ENCODE results near the gene MINDY4B.

- TF ChIP-seq, protein P1, sequence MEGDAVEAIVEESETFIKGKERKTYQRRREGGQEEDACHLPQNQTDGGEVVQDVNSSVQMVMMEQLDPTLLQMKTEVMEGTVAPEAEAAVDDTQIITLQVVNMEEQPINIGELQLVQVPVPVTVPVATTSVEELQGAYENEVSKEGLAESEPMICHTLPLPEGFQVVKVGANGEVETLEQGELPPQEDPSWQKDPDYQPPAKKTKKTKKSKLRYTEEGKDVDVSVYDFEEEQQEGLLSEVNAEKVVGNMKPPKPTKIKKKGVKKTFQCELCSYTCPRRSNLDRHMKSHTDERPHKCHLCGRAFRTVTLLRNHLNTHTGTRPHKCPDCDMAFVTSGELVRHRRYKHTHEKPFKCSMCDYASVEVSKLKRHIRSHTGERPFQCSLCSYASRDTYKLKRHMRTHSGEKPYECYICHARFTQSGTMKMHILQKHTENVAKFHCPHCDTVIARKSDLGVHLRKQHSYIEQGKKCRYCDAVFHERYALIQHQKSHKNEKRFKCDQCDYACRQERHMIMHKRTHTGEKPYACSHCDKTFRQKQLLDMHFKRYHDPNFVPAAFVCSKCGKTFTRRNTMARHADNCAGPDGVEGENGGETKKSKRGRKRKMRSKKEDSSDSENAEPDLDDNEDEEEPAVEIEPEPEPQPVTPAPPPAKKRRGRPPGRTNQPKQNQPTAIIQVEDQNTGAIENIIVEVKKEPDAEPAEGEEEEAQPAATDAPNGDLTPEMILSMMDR (IDR thresholded peaks at IDR 0.05; ENCODE audit: insufficient read depth, low read depth, low read length) = no peak
- TF ChIP-seq EZH2 (IDR thresholded peaks at IDR 0.05; ENCODE audit: insufficient read depth, low read length) = no peak
Observed at GRCh38 chr3:150898046-150898754, 7.0 kb downstream of the MINDY4B start.
